GM21786 (cell line): ENCODE measurements around the gene DMGDH.
A peak's percentile ranks its signal among the peaks of the same experiment; 100 is the strongest.
"Not testable (repeated sequence)": the region's sequence is repeated elsewhere in the genome, so short reads cannot be mapped to it uniquely, and the experiment has no call there.

Experiments
- ATAC-seq: cut with Tn5 transposase; IDR thresholded peaks from one replicate; pipeline ENCODE4 v1.9.1; 2021; ENCODE audit not compliant: unreplicated experiment

DMGDH gene

DNA sequence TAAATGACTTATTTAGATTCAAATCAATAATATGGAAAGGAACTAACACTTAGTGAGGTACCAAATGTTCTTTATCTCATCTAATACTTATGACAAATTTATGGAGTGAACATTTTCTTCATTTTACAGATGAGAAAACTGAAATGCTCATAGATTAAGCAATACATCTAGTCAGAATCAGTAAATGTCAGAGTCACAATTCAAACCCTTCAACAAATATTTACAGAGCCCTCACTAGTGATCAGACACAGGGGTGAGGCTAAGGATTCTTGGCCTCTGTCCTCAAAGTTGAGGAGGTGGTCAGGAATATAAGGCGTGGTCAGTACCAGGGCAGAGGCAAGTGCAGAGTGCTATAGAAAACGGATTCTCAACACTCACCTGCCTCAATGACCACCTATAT, 54.8 kb downstream of the DMGDH start:
- ATAC-seq = no peak

- no peak for ATAC-seq
Measured at GRCh38 chr5:79011869-79012268, 57.6 kb downstream of the DMGDH start.

GRCh38 chr5:79011219-79011836, 58.1 kb downstream of the DMGDH start:
- no peak for ATAC-seq

- ATAC-seq = no peak
Measured at GRCh38 chr5:79008362-79008761, 61.1 kb downstream of the DMGDH start.

- ATAC-seq = no peak
Measured at GRCh38 chr5:79007872-79008271, 61.6 kb downstream of the DMGDH start.

DNA sequence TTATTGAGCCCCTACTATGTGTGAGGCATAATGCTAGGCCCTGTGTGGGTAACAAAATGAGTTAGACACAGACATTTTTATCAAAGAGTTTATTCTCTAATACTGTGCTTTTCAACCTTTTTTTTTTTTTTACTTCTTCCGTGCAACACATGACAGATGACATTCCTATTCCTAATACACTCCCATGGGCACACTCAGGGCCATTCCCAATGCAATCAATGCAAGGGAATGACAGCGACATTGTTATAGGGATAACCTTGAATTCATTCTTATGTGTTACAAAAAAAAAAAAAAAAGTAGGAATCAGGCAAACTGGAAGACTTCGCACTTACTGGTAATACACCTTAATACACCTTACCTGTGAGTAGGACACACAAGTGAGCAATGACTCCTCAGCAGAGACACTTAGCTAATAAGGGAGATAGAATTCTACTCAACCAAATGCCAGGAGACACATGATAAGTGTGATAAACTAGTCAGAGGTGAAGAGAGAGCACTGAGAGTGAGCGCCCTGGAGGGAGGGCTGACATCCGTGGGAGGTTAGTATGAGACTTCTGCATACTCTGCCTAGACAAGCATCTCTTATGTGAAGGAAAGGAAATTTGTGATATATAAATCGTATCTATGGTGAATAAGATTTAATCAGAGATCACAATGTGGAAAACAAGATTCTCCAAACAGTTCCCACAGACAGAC, 63.4 kb downstream of the DMGDH start:
- ATAC-seq = no peak

GRCh38 chr5:79005151-79005550, 64.3 kb downstream of the DMGDH start:
- no peak for ATAC-seq

- ATAC-seq = no peak
Measured at GRCh38 chr5:79002374-79002773, 67.1 kb downstream of the DMGDH start.

- ATAC-seq = no peak
Measured at GRCh38 chr5:79001471-79001870, 68.0 kb downstream of the DMGDH start.

- no peak for ATAC-seq
Measured at GRCh38 chr5:78997090-78997489, 72.4 kb downstream of the DMGDH start.

DNA sequence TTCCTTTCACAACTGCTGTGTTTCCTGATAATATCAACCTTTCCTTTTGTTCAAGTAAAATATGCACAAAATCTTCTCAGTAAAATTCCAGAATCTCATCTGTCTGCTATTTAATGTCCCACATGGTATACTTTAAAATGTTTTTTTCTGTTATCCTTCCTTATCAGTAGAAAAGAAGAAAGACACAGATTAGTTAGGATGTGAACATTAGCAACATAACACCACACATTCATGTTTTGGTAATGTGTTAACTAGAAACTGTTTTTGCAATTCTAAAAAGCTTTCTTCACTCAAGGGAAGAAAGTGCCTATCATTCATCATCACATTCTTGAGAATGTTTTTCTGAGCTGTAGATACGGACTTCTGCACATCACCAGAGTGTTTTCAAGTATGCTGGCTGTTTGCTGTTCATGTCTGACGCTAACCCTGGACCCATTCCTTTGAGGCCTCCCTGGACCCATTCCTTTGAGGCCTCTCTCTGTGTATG, 73.9 kb downstream of the DMGDH start:
- no peak for ATAC-seq

GRCh38 chr5:78993165-78993564, 76.3 kb downstream of the DMGDH start:
- no peak for ATAC-seq

DNA sequence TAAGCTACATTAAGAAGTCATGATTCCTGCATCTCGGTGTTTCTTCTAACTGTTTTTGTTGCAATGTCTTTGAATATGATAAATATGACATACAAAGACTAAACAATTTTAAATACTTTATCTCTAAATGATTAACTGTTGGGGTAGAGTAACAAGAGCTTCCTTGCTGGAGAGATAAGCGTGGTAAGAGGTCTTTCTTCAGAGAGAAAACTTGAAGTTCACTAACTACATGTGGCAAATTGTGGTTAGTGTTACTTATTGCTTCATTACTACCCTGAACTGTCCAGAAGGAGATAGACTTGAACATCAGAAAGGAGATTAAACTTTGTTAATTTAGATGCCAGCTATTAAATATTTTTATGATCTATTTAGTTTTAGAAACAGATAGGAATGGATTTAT, 77.3 kb downstream of the DMGDH start:
- ATAC-seq = no peak

GRCh38 chr5:78989080-78989479, 80.4 kb downstream of the DMGDH start:
- no peak for ATAC-seq

- ATAC-seq = peak; percentile 50
Measured at GRCh38 chr5:78985725-78986223, 83.7 kb downstream of the DMGDH start.

DNA sequence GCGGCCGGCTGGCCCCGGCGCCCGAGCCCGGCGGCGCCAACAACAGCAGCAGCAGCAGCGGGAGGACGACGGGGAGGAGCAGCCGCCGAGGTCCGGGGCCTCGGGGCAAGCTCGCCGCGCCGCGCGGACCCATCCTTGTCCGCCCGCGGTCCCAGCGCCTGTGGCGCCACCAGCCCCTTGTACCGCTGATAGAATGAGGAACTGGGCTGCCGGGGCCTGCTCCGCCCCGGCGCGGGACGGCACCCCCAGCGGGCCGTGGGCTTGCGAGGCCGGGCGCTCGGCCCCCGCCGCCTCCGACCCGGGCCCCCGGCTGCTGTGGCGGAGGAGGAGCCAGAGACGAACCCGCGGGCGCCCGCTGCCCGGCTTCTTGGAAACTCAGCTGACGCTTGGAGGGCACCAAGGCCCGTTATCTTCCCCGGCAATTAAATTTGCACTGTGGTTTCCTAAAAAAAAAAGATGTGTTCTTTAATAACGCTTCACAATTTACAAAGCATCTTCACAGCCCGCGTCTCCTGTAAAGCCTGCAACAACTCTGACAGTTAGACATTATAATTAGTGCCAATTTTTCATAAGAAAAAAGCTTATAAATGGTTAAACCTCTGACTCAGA, 84.3 kb downstream of the DMGDH start, which contains the start of gene ARSB:
Gene ARSB (minus strand): TSS at position 195 of the 609 bp plus-strand sequence. CDS start 62 bp downstream, at position 133.
- ATAC-seq = peak; percentile 33

- ATAC-seq = peak; percentile 63
Measured at GRCh38 chr5:78984439-78985115, 84.9 kb downstream of the DMGDH start.

DNA sequence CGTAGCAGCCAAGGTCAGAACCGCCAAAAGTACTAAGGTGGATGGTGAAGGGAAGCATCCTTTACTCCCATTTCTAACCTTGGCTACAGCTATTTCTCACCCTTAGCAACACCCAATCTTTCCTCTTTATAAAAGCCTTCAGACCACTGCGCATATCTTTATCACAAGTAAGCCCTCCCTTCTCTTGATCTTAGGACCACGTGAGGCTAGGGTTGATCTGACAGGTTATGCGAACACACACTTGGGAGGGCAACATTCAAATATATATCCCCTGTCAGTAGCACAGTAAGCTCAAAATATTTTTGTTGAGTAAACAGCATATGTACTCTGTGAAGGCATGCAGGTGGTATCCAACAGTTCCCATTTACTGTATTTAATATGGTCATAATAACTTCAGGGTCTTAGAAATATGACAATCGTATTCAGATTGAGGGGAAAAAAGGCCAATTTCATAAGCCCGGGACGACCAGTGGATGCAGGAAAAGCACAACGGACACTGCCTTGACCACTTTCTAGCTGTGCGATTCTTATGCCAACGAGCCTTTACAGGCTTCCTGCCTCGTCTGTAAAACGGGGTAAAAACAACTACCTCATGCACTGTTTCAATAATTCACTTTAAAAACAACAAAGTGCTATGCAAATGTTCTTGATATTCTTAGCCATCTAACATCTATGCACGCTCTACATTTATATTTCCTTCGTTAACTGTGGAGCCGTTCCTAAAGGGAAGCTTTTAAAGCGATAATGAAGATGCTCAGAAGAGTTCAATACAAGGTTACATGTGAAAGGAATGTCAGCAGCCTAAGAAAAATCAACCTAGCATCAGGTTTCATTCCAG, 85.7 kb downstream of the DMGDH start:
- no peak for ATAC-seq

- not testable (repeated sequence) for ATAC-seq
Measured at GRCh38 chr5:78983194-78983593, 86.3 kb downstream of the DMGDH start.

DNA sequence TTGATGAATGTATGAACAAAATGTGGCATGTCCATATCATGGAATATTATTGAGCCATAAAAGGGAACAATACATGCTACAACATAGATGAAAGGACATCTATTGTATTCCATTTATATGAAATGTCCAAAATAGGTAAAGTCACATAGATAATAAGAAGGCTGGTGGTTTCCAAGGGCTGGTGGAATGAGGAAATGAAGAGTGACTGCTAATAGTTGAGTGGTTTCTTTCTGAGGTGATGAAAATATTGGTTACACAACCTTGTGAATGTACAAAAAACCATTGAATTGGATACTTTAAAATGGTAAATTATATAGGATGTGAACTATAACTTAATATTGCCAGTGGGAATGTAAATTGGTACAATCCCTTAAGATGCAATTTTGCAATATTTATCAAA, 89.6 kb downstream of the DMGDH start:
- ATAC-seq = no peak
